H1 (cell line): ENCODE measurements around the gene NWD2. TPM values are rescaled to one million over a fixed set of nuclear protein-coding genes. Genes with fewer than 3 reads are reported as not detected.

ENCODE experiments used
- JUND ChIP-seq: IDR thresholded peaks from 2 replicates; pipeline ENCODE4 v1.6.1; 2011; ENCODE audit warnings: mild to moderate bottlenecking, improper control_type of control experiment, low read length
- KDM4A ChIP-seq: IDR thresholded peaks from one replicate; pipeline ENCODE4 v1.7.1; 2012; ENCODE audit warnings: low read depth, mild to moderate bottlenecking, moderate library complexity, low read length, inconsistent platforms; ENCODE audit not compliant: severe bottlenecking
- POLR2A ChIP-seq, 2 experiments: IDR thresholded peaks; 1 replicate in 1 of 2; 2 replicates in 1 of 2; pipeline ENCODE4 v1.6.1; 2011; ENCODE audit warnings: low read depth in 2 of 2, low read length in 2 of 2, mild to moderate bottlenecking in 2 of 2; ENCODE audit errors: control extremely low read depth in 1 of 2
- RAD21 ChIP-seq, 2 experiments: IDR thresholded peaks in 1 of 2; conservative IDR thresholded peaks in 1 of 2; 2 replicates each; pipeline ENCODE4 v1.6.1; 2011; ENCODE audit warnings: low read depth in 2 of 2, low read length in 2 of 2, improper control_type of control experiment in 1 of 2, inconsistent platforms in 1 of 2, mild to moderate bottlenecking in 1 of 2, moderate library complexity in 1 of 2
- TCF12 ChIP-seq: IDR thresholded peaks from 2 replicates; pipeline ENCODE4 v1.6.1; 2011; ENCODE audit warnings: low read depth, mild to moderate bottlenecking, low read length
- polyA plus RNA-seq, 7 experiments: library from polyadenylated mRNA; depleted of rRNA in 3 of 7; stranded (reverse) in 5 of 7; unstranded in 2 of 7; fragments of >200 nt in 5 of 7; fragments of 200-250 nt in 2 of 7; gene quantifications; 1 replicate in 5 of 7; 2 replicates in 1 of 7; 4 replicates in 1 of 7; pipeline versions ENCODE4 v1.2.1 to v1.2.3, GENCODE V29; 2011 to 2013; ENCODE audit warnings: missing spikeins in 2 of 7, mixed read lengths in 2 of 7
- total RNA-seq: library from RNA; stranded (reverse); fragmentation: NEBNext Ultra II Directional; extraction: Animal tissue kit (Norgen Biotek cat#: 25700); gene quantifications from 2 replicates; pipeline ENCODE4 v1.2.1, GENCODE V29; 2021

NWD2 gene
- total and polyA plus RNA-seq, 2 of the 8 experiments (the other 6 are each of a cell fraction or from before 2014, with no cell fraction given) = under 0.01 TPM; not detected in 1

GRCh38 chr4:37389967-37390580, 145.5 kb downstream of the NWD2 start (continued):
- TF ChIP-seq TCF12 = no peak
- TF ChIP-seq RAD21 (IDR thresholded peaks at IDR 0.05 in 1 of 2, conservative IDR thresholded peaks at IDR 0.05 in 1 of 2; ENCODE audit: low read depth in 2 of 2, low read length in 2 of 2) = peak; percentile 72 to 76
- TF ChIP-seq POLR2A (IDR thresholded peaks at IDR 0.05; ENCODE audit: control extremely low read depth in 1 of 2, low read depth in 2 of 2, low read length in 2 of 2) = no peak
- no peak for TF ChIP-seq KDM4A
- TF ChIP-seq JUND = no peak
